Measurements from ENCODE around the gene SORCS3. TPM values are rescaled to one million over a fixed set of nuclear protein-coding genes. Genes with fewer than 3 reads are reported as not detected.

The SORCS3 gene
- total and polyA plus RNA-seq, 2 of the 13 experiments (the other 11 are each of a cell fraction or from before 2014, with no cell fraction given), result 0.07 TPM; not detected in 1

- TF ChIP-seq ZNF512B (CRISPR knock-in tag; IDR thresholded peaks at IDR 0.05; ENCODE audit: borderline replicate concordance), result no peak
- no peak for TF ChIP-seq KMT2B (CRISPR knock-in tag; IDR thresholded peaks at IDR 0.05)
- TF ChIP-seq STAT5B (CRISPR knock-in tag; IDR thresholded peaks at IDR 0.05), result no peak
- no peak for TF ChIP-seq TBP (CRISPR knock-in tag; IDR thresholded peaks at IDR 0.05)
- no peak for TF ChIP-seq TRIM24 (CRISPR knock-in tag; IDR thresholded peaks at IDR 0.05)
Measured at GRCh38 chr10:105010411-105011121, 369.5 kb downstream of the SORCS3 start (continued).

- no TSS peak for BruUV-seq (replicated peaks)
- Histone ChIP-seq H3K4me2 (ENCODE audit: low read depth, low read length) (no peak overlapping the region), H3K79me2 (ENCODE audit: insufficient read depth, low read length) (no peaks in the 10 kb centered on the region), H3K4me3 (replicated peaks in 1 of 3; ENCODE audit: insufficient read depth in 1 of 3, low read depth in 2 of 3, low read length in 3 of 3) (no peak overlapping the region), H3K27me3 (ENCODE audit: control insufficient read depth in 1 of 2, insufficient read depth in 2 of 2, low read length in 2 of 2) (no peaks in the 10 kb centered on the region), H3K9me3 (ENCODE audit: low read length) (no peaks in the 10 kb centered on the region), H3K9ac (ENCODE audit: insufficient read depth, low read depth, low read length) (no peak overlapping the region), H3K4me1 (ENCODE audit: insufficient read depth, low read length) (no peaks in the 10 kb centered on the region), H2AFZ (ENCODE audit: low read length) (no peak overlapping the region), H4K20me1 (ENCODE audit: insufficient read depth, low read length) (no peaks in the 10 kb centered on the region), H3K36me3 (replicated peaks in 1 of 2; ENCODE audit: control insufficient read depth in 1 of 2, insufficient read depth in 2 of 2, low read length in 2 of 2) (no peaks in the 10 kb centered on the region), H3K27ac (ENCODE audit: extremely low read length, insufficient read depth, low read length) (no peak overlapping the region)
- DNase-seq (ENCODE audit: low spot score) (no peak), FAIRE-seq (no peak), ATAC-seq (no peak)
- 0% methylated on average over 2 of the region's 2 CpGs for WGBS (ENCODE audit: low lambda C conversion rate)
- intact Hi-C loops (cut with micrococcal nuclease; ENCODE audit: unreplicated experiment) (no loop called here), in situ Hi-C loops (cut with HindIII; ENCODE audit: extremely low pct_ligation_motif_present, low pct_unique_long_range_greater_than_20kb) (no loop called here)
- ChIA-PET CTCF (ENCODE audit: low intra/inter-chr PET ratio, low total read pairs) (no interaction called here), POLR2A (no interaction called here)
- TF ChIP-seq ZNF704 (CRISPR knock-in tag; IDR thresholded peaks at IDR 0.05; ENCODE audit: borderline replicate concordance) (no peak), PRPF4 (IDR thresholded peaks at IDR 0.05; ENCODE audit: low read depth, low read length, poor library complexity, severe bottlenecking) (no peak), PAF1 (CRISPR knock-in tag; IDR thresholded peaks at IDR 0.05) (no peak), ZNF354B (CRISPR knock-in tag; IDR thresholded peaks at IDR 0.05) (no peak), ZFP37 (CRISPR knock-in tag; IDR thresholded peaks at IDR 0.05; ENCODE audit: borderline replicate concordance) (no peak)
Measured at GRCh38 chr10:105017116-105017515, 376.0 kb downstream of the SORCS3 start.

Measured in HepG2 (cell line).